Motor neuron (in vitro differentiated cells): ENCODE measurements around the gene UROC1. TPM values are rescaled to one million over a fixed set of nuclear protein-coding genes. Genes with fewer than 3 reads are reported as not detected.

Experiments
- ATAC-seq, 8 experiments: fragments of 200-7000 bp; cut with Tn5 transposase; replicated peaks in 6 of 8; 2 replicates each; pipeline ENCODE4 v1.8.0; 2021; ENCODE audit warnings: mild to moderate bottlenecking in 8 of 8, moderate library complexity in 8 of 8
- H3K27ac ChIP-seq, 2 donors: fragments of 250-450 bp; sonication (Bioruptor Pico); 2 replicates each; pipeline ENCODE4 v1.9.0; 2021; ENCODE audit warnings: antibody characterized with exemption in 2 of 2, mild to moderate bottlenecking in 2 of 2, moderate library complexity in 1 of 2
- H3K4me1 ChIP-seq, 2 donors: fragments of 250-450 bp; sonication (Bioruptor Pico); replicated peaks in 1 of 2; 2 replicates each; pipeline ENCODE4 v1.6.1; 2021; ENCODE audit warnings: antibody characterized with exemption in 2 of 2, mild to moderate bottlenecking in 2 of 2, moderate library complexity in 1 of 2
- H3K4me3 ChIP-seq, 5 donors: fragments of 250-450 bp; sonication (Bioruptor Pico); 2 replicates each; pipeline ENCODE4 v1.9.0; 2021; ENCODE audit warnings: antibody characterized with exemption in 5 of 5, mild to moderate bottlenecking in 5 of 5, moderate library complexity in 4 of 5
- WGBS, 10 experiments: fragments of 450-650 bp; shearing (Covaris generic); methylation state at CpG; one replicate each; pipeline ENCODE4 v1.0.0; 2022; 5-methylcytosine and 5-hydroxymethylcytosine counted together
- in situ Hi-C, 9 experiments: fragments of 400-800 bp; cut with MboI; loops; one replicate each; pipeline ENCODE4 v1.15.0; 2021; ENCODE audit warnings: low sequenced_read_pairs in 9 of 9, low pct_unique_long_range_greater_than_20kb in 2 of 9; ENCODE audit not compliant: unreplicated experiment in 9 of 9
- total RNA-seq, 8 experiments: library from RNA; unstranded; fragments of 300-600 nt; gene quantifications; 2 replicates each; pipeline versions ENCODE4 v1.2.3 to v1.2.4, GENCODE V29; 2022

Gene UROC1
- total RNA-seq, 8 experiments from 2014 or later, result 0.04 to 0.38 (median 0.10) TPM; not detected in 2

DNA sequence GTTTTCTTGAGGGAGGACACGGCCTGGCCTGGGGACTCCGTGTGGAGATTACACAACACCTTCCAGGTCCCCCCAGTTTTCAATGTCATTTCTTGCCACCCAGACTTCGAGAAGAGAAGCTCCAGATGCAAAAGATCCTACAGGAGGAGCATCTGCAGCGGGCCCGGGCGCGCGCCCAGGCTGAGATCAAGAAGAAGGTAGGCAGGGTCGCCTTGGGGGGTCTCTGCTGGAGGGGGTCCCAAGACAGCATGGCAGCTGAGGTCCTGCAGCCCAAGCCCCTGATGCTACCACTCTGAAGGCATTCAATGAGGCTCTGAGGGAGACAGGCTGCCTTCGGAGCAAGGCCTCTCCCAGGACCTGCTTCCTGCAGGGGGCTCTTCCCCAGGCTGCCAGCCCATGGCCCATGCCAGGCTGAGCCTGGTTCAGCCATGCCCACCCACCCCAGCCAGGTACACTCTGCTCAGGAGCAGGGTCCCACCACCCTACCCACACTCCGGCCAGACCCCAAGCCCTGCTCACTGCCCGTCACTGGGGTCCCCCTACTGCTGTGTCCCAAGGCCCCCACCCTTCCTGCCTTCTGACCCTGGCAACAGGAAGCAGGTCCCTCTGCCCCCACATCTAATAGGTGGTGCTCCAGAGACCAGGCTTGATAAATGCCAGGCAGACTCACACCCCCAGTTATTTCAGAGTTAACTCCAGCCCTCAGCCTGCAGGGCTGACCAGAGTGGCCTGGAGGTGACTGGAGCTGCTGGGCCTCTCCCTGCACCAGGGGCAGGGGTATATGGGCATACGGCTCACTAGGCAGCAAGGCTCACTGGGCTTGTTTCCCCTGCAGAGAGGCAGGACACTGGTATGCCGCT, 81.9 kb downstream of the UROC1 start:
- in situ Hi-C loops, result no loop called here
- Histone ChIP-seq H3K4me1 (no peaks in the 10 kb centered on the region), H3K4me3 (no peak overlapping the region), H3K27ac (no peak overlapping the region)
- 69 to 100% (median 85%) methylated on average over 1 to 5 of the region's 14 CpGs; no CpG with 5 or more reads in 4 of the 10 experiments for WGBS, 10 experiments
- ATAC-seq, result no peak

DNA sequence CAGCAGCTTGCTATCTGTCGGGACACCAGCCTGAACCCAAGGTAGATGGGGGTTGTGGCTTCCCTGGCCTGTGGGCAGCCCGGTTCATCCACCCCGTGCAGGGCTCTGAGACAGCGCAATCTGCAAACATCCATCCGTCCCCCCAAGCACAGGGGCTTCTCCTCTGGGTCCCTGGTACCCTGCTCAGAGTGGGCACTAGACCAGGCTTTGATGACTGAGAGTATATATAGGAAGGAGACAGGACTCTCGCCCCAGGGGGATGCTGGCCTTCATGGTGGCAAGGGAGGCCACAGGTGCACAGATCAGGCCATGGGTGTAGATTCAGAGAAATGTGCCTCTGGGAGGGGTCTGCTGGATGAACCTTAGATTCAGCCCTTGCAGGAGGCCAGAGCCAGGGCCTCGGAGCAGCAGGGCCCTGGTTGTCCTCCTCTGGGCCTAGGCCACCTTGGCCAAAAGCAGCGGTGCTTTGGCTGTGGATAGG, 82.6 kb downstream of the UROC1 start:
- ATAC-seq, result no peak
- Histone ChIP-seq H3K4me1 (no peaks in the 10 kb centered on the region), H3K4me3 (no peak overlapping the region), H3K27ac (no peak overlapping the region)
- in situ Hi-C loops, result no loop called here
- WGBS, 10 experiments, result 60 to 97% (median 86%) methylated on average over 1 to 6 of the region's 8 CpGs; no CpG with 5 or more reads in 4 of the 10 experiments

DNA sequence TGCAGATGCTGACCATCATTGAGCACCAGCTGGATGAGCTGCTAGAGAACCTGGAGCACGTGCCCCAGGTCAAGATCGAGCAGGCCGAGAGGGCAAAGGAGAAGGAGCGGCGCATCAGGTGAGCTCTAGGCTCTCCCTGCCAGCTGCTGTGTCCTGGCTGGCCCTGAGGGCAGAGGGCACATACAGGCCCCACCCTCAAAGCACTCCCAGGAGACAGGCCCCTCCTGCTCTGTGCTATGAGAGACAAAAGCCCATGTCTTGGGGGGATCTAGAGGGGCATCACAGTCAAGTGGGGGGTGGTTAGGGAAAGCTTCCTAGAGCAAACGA, 83.3 kb downstream of the UROC1 start:
- H3K4me1 ChIP-seq, result no peaks in the 10 kb centered on the region
- ATAC-seq, result no peak

DNA sequence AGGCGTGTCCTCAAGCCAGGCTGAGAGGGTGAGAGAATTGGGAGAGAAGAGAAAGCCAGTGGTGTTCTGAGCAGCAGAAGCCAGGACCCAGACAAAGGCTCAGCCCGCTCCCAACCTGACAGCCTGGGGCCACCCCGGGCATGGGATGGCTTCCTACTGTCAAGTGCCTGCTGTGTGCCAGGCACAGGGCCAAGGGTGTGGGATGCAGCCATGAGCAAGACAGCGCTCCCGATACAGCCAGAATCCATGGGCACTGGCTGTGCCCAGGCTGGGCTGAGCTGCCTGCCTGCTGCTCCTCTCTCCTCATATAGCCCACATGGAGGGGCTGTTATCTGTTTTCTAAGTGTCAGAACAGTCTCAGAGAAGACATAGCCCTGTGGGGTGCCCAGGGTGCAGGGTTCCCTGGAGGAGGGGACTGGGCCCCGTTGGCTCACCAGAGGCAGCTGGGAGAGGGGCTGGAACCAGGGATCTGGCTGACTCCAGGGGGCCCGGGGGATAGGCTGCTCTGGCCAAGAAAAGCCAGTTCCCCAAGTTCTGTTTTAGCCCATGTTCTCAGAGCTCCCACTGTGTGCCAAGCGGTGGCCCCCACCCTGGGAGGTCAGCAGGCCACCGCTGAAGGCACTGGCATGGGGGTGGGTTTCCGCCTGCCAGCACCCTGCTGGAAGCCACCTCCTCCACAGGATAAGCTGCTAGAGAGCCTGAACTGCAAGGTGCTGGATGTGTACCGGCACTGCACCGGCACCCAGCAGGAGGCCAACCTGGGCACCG, 83.9 kb downstream of the UROC1 start:
- H3K4me3 ChIP-seq, result no peak overlapping the region
- H3K27ac ChIP-seq, result no peak overlapping the region
- WGBS, 10 experiments, result 80 to 100% (median 95%) methylated on average over 2 to 6 of the region's 13 CpGs; no CpG with 5 or more reads in 5 of the 10 experiments
- H3K4me1 ChIP-seq, result no peaks in the 10 kb centered on the region
- ATAC-seq, result peak in 1 of 8 experiments; percentile 19
- in situ Hi-C loops, result no loop called here

More for the DNA sequence above, 83.3 kb downstream of the UROC1 start:
- H3K4me3 ChIP-seq, result no peak overlapping the region
- H3K27ac ChIP-seq, result no peak overlapping the region
- in situ Hi-C loops, result no loop called here
- 90 to 92% methylated on average over 2 to 4 of the region's 6 CpGs; no CpG with 5 or more reads in 8 of the 10 experiments for WGBS, 10 experiments

DNA sequence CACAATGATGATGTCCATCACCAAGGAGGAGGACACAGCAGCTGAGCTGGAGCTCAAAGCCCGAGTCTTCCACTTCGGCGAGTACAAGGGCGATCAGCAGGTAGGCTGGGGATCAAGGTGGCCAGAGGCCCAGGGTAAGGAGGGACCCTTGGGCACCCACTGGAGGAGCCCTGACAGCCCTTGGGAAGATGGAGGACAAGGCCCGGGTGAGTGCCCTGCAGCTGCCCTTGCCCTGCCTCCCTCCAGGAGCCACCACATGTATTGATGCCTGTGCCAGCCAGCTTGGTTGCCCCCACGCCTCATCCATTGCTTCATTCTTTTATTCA, 84.5 kb downstream of the UROC1 start:
- 85 to 100% (median 100%) methylated on average over 1 to 4 of the region's 6 CpGs; no CpG with 5 or more reads in 7 of the 10 experiments for WGBS, 10 experiments
- H3K4me3 ChIP-seq, result no peak overlapping the region
- peak in 1 of 8 experiments; percentile 32 for ATAC-seq
- in situ Hi-C loops, result no loop called here
- H3K4me1 ChIP-seq, result no peaks in the 10 kb centered on the region
- no peak overlapping the region for H3K27ac ChIP-seq

DNA sequence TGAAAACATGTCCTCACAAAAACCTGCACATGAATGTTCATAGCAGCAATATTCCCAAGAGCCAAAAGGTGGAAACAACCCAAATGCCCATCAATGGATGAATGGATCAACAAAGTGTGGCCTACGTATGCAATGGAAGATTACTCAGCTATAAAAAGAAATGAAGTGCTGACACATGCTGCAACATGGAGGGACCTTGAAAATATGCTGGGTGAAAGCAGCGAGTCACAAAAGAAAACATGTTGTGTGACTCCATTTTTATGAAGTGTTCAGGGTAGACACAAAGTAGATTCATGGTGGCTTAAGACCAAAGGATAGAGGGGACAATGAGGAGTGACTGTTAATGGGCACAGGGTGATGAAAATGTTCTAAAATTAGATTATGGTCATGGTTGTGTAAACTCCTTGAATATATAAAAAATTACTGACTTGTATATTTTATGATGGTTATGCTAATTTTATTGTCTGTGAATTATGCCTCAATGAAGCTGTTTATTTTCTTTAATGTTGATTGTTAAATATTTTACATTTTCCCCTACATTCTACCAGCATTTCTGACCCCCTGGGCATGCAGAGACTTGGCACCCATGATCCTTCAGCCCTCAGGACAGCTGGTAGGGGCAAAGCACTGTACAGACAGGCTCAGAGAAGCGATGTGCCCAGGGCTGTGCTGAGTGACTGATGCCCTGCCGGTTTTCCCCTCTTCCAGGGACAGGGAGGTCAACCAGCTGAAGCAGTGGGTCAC, 85.0 kb downstream of the UROC1 start:
- in situ Hi-C loops, result no loop called here
- WGBS, 10 experiments, result 34 to 100% (median 93%) methylated on average over 1 to 4 of the region's 4 CpGs
- ATAC-seq, result peak in 2 of 8 experiments; percentile 69 to 79

More for the DNA sequence above, 85.0 kb downstream of the UROC1 start:
- Histone ChIP-seq H3K4me3 (no peak overlapping the region), H3K27ac (no peak overlapping the region), H3K4me1 (no peaks in the 10 kb centered on the region)

Other genes with a start within 250 kb of the UROC1 start
- 1 to 10 TPM; 1.6 to 4.7 (median 2.9) TPM for gene KLF15, start 160.4 kb downstream of the UROC1 start, total RNA-seq
- gene CFAP100, start 122.9 kb downstream of the UROC1 start, total RNA-seq, result 1 to 10 TPM in 1 of 8 experiments, under 1 TPM in 3, not detected in 4; 0.22 to 5.8 (median 0.66) TPM
- 10 to 100 TPM; 15.1 to 32.0 (median 24.2) TPM for gene ZXDC, start 41.9 kb downstream of the UROC1 start, total RNA-seq
- 1 to 10 TPM in 1 of 8 experiments, under 1 TPM in 2, not detected in 5; 0.28 to 1.6 (median 0.40) TPM for gene CHST13, start 6.4 kb upstream of the UROC1 start, total RNA-seq
- under 1 TPM in 2 of 8 experiments, not detected in 6; 0.15 to 0.47 TPM for gene C3orf22, start 41.2 kb upstream of the UROC1 start, total RNA-seq
- 10 to 100 TPM in 4 of 8 experiments, 1 to 10 TPM in 4; 3.7 to 17.7 (median 7.4) TPM for gene TXNRD3, start 137.4 kb upstream of the UROC1 start, total RNA-seq
- 10 to 100 TPM; 13.9 to 71.2 (median 45.4) TPM for gene CHCHD6, start 186.5 kb upstream of the UROC1 start, total RNA-seq